Measurements from ENCODE around the gene LIMK2.

The LIMK2 gene

GRCh38 chr22:31275576-31275975 is 63.5 kb downstream of the LIMK2 start:
- DNase-seq, result no peak

GRCh38 chr22:31276426-31277167 is 64.5 kb downstream of the LIMK2 start:
- DNase-seq, result no peak

GRCh38 chr22:31277741-31278140 is 65.6 kb downstream of the LIMK2 start:
- no peak for DNase-seq

GRCh38 chr22:31278151-31278621 is 66.1 kb downstream of the LIMK2 start:
- DNase-seq, result no peak

- DNase-seq, result peak; percentile 60 to 61
These were observed 66.7 kb downstream of the LIMK2 start for GRCh38 chr22:31278626-31279326.

GRCh38 chr22:31279327-31279669 is 67.2 kb downstream of the LIMK2 start:
- DNase-seq, result no peak

- no peak for DNase-seq
These were observed 67.9 kb downstream of the LIMK2 start for GRCh38 chr22:31279821-31280505.

GRCh38 chr22:31281733-31282132 is 69.6 kb downstream of the LIMK2 start:
- DNase-seq, result no peak

GRCh38 chr22:31282748-31283468 is 70.8 kb downstream of the LIMK2 start:
- DNase-seq, result no peak

DNA sequence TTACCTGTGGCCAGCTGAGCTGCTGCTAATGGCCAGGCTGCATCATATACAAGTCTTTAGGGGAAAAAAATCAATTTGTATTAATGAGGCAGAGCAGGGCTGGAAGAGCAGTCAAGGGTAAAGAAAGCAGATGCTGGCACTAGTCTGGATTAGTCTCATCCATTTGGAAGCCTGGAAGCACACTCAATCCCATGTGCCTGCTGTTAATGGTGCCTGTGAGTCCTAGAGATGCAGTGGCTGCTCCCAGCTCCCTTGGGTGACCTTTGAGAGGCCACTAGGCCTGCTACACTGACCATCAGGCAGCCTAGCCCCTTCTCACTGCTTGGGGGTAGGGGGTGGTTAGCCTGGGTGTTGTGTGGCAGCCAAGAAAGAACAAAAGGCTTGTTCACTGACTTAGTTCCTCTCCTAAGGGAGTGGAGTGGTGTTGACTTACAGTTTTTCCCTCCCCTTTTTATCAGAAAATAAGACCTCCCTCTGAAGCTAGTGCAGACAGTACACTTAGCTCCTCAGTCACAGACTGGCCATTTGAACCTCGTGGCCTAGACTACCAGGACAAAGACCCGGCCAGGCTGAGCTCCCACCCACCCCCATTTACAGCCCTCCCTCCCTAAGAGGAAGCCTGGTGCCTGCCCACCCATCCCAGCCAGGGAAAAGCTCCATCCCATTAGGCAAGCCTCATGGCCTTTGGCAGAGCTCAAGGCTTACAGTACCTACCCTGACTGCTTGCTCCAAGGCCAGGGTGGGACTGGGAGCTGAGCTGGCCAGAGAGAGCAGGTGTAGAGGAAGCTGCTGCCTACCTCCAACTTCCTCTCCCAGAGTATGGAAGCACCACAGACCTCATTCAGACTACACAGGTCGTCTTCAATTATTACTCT is 72.4 kb downstream of the LIMK2 start:
- no peak for DNase-seq

DNA sequence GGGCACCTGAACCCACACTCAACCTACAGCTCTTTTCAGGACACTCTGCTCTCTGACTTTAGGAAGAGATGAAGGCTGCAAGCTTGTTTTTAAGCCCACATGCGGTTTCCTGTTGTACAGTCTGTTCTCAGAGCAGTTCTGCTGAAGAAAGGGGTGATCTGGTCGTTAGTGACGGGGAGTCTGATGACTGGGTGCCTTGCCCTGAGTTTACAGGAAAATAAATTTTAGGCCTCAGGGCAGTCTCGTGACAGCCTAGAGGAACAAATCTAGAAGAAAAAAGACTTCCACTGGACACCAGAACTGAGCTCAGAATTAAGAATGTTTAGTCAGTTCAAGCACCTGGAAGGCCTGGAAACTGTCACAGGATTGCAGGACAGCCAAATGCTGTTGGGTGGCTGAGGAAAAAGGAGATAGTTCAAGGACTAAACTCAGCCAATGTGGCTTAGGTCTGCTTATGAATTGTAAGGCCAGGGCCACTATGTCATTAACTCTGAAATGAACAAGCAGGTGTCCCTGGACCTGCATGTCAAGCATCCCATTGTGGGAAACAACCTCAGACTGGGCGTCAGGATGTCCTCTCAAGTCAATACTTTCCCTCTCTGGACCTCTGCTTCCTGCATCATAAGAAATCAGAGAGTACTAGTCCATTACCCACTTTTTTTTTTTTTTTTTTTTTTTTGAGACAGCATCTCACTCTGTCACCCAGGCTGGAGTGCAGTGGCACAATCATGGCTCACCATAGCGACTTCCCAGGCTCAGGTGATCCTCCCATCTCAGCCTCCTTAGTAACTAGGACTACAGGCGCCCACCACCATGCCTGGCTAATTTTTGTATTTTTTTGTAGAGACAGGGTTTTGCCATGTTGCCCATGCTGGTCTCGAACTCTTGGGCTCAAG is 74.5 kb downstream of the LIMK2 start:
- peak; percentile 76 to 82 for DNase-seq

GRCh38 chr22:31287818-31288495 is 75.9 kb downstream of the LIMK2 start:
- no peak for DNase-seq

GRCh38 chr22:31288496-31289240 is 76.6 kb downstream of the LIMK2 start:
- no peak for DNase-seq

DNA sequence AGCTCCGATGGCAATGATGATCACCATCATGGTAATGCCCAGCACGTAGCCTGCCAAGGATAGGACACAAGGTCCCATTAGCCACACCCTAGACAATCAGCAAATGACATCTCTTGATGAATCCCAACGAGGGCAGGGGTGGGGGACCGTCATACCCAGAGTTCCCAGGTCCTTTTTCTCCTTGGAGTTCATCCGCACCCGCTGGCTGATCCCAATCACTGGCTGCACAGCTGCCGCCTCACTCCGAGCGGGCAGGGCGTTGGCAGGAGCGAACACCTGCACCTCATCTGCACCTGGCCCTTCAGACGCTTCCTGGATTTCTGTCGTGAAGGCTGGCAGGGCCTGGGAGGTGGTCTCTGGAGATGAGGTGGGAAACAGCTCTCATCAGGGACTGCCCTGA is 77.2 kb downstream of the LIMK2 start:
- peak; percentile 29 to 31 for DNase-seq

DNA sequence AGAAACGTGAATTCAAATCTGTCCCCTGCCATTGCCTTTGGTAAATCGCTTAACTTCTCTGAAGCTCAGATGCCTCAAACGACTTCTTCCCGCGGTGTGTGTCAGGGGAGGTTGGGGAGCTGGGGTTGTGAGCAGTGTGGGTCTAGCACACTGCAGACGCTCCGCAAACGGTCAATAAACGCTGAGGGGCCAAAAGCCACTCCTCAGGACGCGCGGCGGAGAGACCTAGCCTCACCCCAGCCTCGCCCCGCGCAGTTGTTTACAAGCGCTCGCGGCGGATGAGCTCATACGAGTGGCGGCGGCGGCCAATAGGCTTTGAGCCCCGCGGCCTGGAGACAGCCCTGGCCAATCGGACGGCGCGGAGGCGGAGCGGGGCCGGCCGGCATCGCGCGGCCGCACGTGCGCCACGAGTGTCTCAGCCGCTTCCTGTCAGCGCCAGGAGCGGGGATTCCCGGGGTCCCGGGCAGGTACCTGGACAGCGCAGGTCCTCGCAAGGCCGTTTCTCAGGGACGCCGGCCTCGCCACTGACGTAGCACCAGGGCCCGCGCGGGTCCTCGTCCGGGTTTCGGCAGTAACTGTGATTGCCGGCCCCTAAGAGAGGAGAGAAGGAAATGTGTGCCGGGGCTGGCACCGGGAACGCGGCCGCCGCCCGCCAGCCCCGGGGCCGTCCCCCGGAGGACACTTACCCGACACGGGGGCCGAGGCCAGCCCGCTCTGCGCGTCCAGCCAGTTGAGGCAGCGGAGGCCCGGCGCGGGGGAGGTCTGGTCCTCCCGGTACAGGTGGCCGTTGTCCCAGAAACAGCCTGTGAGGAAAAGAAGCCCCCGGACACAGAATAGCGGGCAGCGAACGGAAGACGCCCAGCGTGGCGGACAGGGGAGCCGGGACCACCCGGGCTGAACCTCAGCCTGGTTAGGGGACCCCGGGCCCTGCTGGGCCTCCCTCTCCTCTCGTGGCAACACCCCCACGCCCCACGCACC is 78.7 kb downstream of the LIMK2 start:
- peak; percentile 96 to 97 for DNase-seq

DNA sequence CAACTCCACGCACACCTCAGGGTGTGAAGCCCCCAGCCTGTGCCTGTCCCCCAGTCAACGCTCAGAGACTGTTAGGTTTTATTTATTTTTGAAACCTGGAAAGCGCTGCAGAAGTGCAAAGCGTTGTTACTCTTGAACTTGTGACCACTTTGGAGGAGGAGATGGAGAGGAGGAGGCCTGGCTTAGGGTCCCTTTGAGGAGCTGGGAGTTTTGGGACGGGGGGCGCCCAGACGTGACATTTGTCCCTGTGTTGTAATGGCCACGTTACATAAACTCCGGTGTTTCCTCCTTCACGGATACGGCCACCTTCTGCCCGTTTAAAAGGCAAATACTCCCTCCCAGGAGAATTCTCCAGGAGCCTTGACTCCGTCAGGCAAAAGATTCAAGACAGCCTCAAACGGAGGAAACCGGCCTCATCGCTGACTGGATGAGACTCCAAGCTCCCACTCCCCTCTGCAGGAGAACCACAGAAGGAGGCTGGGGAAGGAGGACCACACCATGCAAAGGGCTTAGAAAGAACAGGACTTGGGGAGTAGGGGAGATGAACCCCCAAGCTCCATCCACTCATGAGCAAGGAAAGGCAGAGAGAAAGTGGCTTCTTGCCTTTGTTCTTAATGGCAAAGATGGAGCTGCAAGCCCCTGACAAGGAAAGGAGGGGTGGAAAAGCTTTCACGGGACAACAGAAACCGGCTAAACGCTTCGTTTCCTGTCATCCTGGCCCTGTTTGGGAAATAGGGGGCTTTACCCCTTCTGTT is 79.6 kb downstream of the LIMK2 start:
- peak in 1 of 2 donors; percentile 40 for DNase-seq

DNA sequence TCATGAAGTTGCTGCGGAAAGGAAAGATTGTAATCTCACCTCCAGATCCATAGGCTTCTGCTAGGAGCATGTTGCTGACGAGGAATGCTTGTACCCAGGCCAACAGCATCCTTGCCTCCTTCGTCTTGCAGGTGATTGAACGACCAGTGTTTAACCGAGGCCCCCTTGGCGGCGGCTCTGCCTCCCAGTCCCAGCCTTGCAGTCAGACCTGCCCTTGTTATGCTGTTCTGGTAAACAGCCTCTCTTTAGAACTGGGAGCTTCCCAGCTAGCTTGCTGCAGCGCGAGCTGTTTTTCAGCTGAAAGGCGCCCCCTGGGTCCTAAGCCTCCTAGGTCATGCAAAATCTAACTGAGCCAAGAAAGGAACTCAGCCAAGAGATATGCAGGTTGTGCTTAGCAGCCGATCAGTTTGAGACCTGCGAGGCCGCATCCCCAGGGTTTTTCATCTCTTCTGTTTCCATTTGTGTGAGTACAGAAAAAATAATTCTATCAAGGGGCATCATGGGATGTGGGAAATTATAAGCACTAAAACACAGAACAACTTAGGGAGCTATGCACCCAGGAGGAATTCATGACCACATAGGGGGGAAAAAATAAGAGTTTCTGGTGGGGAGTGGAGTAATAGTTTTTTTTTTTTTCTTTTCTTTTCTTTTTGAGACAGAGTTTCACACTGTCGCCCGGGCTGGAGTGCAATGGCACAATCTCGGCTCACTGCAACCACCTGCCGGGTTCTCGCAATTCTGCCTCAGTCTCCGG is 80.3 kb downstream of the LIMK2 start, which contains the start of gene PIK3IP1:
Gene PIK3IP1, minus strand, starts transcription at position 253 of the 754 bp plus-strand sequence. Its CDS starts 144 bp downstream, at position 109.
- DNase-seq, result peak; percentile 89
